Mammary microvascular endothelial cell (primary cell): Measurements from ENCODE around the gene ACSL6. TPM values are rescaled to one million over a fixed set of nuclear protein-coding genes. Genes with fewer than 3 reads are reported as not detected.

Source experiments
- total RNA-seq: library from RNA; depleted of rRNA; stranded (reverse); fragments of >200 nt; gene quantifications from 2 replicates; pipeline ENCODE4 v1.2.3, GENCODE V29; 2015

The ACSL6 gene, protein sequence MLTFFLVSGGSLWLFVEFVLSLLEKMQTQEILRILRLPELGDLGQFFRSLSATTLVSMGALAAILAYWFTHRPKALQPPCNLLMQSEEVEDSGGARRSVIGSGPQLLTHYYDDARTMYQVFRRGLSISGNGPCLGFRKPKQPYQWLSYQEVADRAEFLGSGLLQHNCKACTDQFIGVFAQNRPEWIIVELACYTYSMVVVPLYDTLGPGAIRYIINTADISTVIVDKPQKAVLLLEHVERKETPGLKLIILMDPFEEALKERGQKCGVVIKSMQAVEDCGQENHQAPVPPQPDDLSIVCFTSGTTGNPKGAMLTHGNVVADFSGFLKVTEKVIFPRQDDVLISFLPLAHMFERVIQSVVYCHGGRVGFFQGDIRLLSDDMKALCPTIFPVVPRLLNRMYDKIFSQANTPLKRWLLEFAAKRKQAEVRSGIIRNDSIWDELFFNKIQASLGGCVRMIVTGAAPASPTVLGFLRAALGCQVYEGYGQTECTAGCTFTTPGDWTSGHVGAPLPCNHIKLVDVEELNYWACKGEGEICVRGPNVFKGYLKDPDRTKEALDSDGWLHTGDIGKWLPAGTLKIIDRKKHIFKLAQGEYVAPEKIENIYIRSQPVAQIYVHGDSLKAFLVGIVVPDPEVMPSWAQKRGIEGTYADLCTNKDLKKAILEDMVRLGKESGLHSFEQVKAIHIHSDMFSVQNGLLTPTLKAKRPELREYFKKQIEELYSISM
- total RNA-seq = not detected in 2 replicates

DNA sequence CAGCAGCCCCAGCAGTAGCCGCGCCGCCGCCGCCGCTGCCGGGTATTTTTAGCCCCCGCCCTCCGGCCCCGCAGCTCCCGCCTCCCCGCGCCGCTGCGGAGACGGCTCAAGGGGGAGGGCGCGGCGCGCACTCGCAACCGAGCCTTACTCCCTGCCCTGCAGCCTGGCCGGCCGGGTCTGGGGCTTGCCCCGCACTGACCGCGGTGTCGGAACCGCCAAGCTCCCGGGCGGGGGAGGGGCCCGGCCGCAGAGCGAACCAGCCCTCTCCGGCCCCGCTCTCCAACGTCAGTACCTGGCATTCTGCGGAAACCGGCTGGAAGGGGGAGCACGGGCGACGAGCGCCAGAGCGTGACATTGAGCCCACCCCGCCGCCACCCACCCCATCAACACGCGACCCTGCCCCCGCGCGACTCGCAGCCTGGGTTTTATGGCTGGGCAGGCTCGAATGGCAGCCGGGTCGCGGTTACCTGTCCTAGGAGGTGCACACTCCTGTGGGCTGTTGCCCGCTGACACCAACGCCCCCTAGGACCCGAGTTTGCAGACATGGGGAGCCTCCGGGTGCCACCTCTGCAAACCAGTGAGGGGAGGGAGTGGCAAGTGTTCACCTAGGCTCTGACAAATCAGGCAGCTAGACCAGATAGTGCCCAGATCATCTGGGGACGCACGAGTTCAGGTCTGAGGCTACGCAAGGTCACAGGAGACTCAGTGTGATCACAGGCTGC is at the start of gene ACSL6:
Gene ACSL6 (minus strand): TSS at position 37 of the 722 bp plus-strand sequence. CDS start 105 bp downstream, outside the sequence.

DNA sequence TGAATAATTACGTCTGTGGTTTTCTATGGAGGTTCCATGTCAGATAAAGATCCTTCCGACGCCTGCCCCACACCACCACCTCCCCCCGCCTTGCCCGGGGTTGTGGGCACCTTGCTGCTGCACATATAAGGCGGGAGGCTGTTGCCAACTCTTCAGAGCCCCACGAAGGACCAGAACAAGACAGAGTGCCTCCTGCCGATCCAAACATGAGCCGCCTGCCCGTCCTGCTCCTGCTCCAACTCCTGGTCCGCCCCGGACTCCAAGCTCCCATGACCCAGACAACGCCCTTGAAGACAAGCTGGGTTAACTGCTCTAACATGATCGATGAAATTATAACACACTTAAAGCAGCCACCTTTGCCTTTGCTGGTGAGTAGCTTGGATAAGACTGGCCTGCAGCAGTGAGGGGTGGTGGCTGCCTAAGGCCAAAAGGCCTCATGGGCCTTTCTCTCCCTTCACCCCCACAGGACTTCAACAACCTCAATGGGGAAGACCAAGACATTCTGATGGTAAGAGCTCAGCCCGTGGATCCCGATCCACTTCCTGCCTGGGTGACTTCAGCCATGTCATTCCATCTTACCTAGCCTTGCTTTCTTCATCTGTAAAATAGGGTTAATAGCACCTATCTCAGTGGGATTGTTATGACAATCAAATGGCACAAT is 49.2 kb upstream of the ACSL6 start, which contains the start of gene IL3:
Gene IL3 (plus strand): TSS at position 155 of the 661 bp plus-strand sequence. CDS start 52 bp downstream, at position 207.

DNA sequence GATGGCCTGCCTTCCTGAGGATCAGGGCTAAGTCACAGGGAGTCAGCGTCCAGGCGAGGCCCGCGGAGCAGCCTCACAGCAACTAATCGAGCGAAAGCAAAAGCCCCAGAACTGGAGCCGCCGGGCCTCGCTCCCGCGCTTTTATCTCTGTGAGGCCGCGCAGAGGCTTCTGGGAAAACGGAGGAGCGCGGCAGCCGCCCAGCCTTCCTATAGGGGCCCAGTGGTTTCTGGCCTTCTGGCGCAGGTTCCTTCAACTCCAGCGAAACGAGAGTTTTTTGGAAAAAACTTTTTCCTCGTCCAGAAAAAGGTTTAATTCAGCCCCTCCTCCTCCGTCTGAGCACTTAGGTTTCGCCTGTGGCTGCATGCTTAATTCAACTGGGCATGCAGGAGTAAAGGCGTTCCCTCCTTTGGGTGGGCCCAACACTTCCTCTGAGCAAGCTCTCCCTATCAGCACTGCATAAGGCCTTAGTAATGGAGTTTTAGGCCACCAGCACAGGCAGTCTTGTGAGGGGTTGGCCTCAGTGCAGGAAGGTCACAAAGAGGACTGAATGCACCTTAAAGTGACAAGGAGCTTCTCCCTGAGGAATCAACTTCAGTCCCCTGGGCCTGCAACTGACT is 65.8 kb downstream of the ACSL6 start, which contains the start of gene MEIKIN:
Gene MEIKIN (minus strand): TSS at position 113 of the 618 bp plus-strand sequence. CDS start 158 bp downstream, outside the sequence.

Other genes starting within 250 kb of the ACSL6 start
- 24.1 and 25.4 TPM in 2 replicates for gene FNIP1, start 214.6 kb downstream of the ACSL6 start, total RNA-seq
- not detected in 2 replicates for gene MEIKIN, start 66.0 kb downstream of the ACSL6 start, total RNA-seq
- not detected in 2 replicates for gene IL3, start 49.0 kb upstream of the ACSL6 start, total RNA-seq
- 16.8 and 17.5 TPM in 2 replicates for gene CSF2, start 62.1 kb upstream of the ACSL6 start, total RNA-seq
- gene P4HA2, start 216.2 kb upstream of the ACSL6 start, total RNA-seq = 51.8 and 57.9 TPM in 2 replicates
- 40.4 and 45.8 TPM in 2 replicates for gene PDLIM4, start 246.0 kb upstream of the ACSL6 start, total RNA-seq